Neural crest cell (in vitro differentiated cells): ENCODE results near the gene LHFPL2. TPM values are rescaled to one million over a fixed set of nuclear protein-coding genes. Genes with fewer than 3 reads are reported as not detected.
A peak's percentile ranks its signal among the peaks of the same experiment; 100 is the strongest.

Experiments used
- DNase-seq: peaks from one replicate; pipeline ENCODE4 v3.0.0; 2021; ENCODE audit warnings: low read depth, mixed read lengths, low spot score
- H3K27ac Mint-ChIP-seq: one replicate; pipeline ENCODE4 v1.8.0; 2021; ENCODE audit warnings: mild to moderate bottlenecking, mixed read lengths; ENCODE audit not compliant: unreplicated experiment
- H3K27me3 Mint-ChIP-seq: 2 replicates; pipeline ENCODE4 v1.8.0; 2021; ENCODE audit warnings: low read depth, mild to moderate bottlenecking, mixed read lengths
- H3K36me3 Mint-ChIP-seq: 2 replicates; pipeline ENCODE4 v1.8.0; 2021; ENCODE audit warnings: low read depth, mild to moderate bottlenecking, mixed read lengths
- H3K4me1 Mint-ChIP-seq: 2 replicates; pipeline ENCODE4 v1.8.0; 2021; ENCODE audit warnings: mixed read lengths
- H3K4me3 Mint-ChIP-seq: one replicate; pipeline ENCODE4 v1.8.0; 2021; ENCODE audit warnings: mild to moderate bottlenecking, mixed read lengths
- H3K9me3 Mint-ChIP-seq: 2 replicates; pipeline ENCODE4 v1.8.0; 2021; ENCODE audit warnings: mixed read lengths
- CTCF ChIP-seq: fragments of 200-600 bp; sonication (generic); conservative IDR thresholded peaks from 2 replicates; pipeline ENCODE4 v1.5.0; 2021; ENCODE audit warnings: antibody characterized with exemption, mild to moderate bottlenecking
- total RNA-seq: library from RNA; stranded (reverse); gene quantifications from 2 replicates; pipeline ENCODE4 v1.2.1, GENCODE V29; 2021

LHFPL2 gene
- total RNA-seq, 1 donor from 2014 or later, result 15.0 TPM

GRCh38 chr5:78537821-78538220 is 110.8 kb downstream of the LHFPL2 start:
- no peak for DNase-seq
- H3K36me3 Mint-ChIP-seq, result no peaks in the 10 kb centered on the region
- no peak overlapping the region for H3K27ac Mint-ChIP-seq
- TF ChIP-seq CTCF, result peak; percentile 50
- no peaks in the 10 kb centered on the region for H3K9me3 Mint-ChIP-seq
- H3K27me3 Mint-ChIP-seq, result no peaks in the 10 kb centered on the region
- no peak overlapping the region for H3K4me3 Mint-ChIP-seq
- H3K4me1 Mint-ChIP-seq, result peaks cover 46% of the 10 kb centered on the region

GRCh38 chr5:78537411-78537810 is 111.2 kb downstream of the LHFPL2 start:
- no peak for DNase-seq

GRCh38 chr5:78536661-78537196 is 111.8 kb downstream of the LHFPL2 start:
- no peak for DNase-seq
- no peak for TF ChIP-seq CTCF
- Mint-ChIP-seq H3K27me3 (no peaks in the 10 kb centered on the region), H3K4me1 (peaks cover 36% of the 10 kb centered on the region), H3K27ac (no peak overlapping the region), H3K9me3 (no peaks in the 10 kb centered on the region), H3K36me3 (no peaks in the 10 kb centered on the region), H3K4me3 (no peak overlapping the region)

More at GRCh38 chr5:78537411-78537810, 111.2 kb downstream of the LHFPL2 start:
- Mint-ChIP-seq H3K36me3 (no peaks in the 10 kb centered on the region), H3K4me1 (peaks cover 42% of the 10 kb centered on the region), H3K9me3 (no peaks in the 10 kb centered on the region), H3K4me3 (no peak overlapping the region), H3K27me3 (no peaks in the 10 kb centered on the region), H3K27ac (no peak overlapping the region)
- no peak for TF ChIP-seq CTCF

GRCh38 chr5:78534905-78535200 is 113.7 kb downstream of the LHFPL2 start:
- no peak for TF ChIP-seq CTCF
- Mint-ChIP-seq H3K27me3 (no peaks in the 10 kb centered on the region), H3K27ac (peak overlapping the region; percentile 22), H3K4me3 (no peak overlapping the region), H3K9me3 (no peaks in the 10 kb centered on the region), H3K36me3 (no peaks in the 10 kb centered on the region), H3K4me1 (peaks cover 17% of the 10 kb centered on the region)
- DNase-seq, result no peak

GRCh38 chr5:78534148-78534904 is 114.2 kb downstream of the LHFPL2 start:
- no peak for DNase-seq
- H3K36me3 Mint-ChIP-seq, result no peaks in the 10 kb centered on the region
- H3K4me1 Mint-ChIP-seq, result peaks cover 17% of the 10 kb centered on the region
- no peaks in the 10 kb centered on the region for H3K9me3 Mint-ChIP-seq
- H3K27ac Mint-ChIP-seq, result peak overlapping the region; percentile 77
- H3K4me3 Mint-ChIP-seq, result no peak overlapping the region
- no peaks in the 10 kb centered on the region for H3K27me3 Mint-ChIP-seq
- TF ChIP-seq CTCF, result no peak
